Testis (tissue), 2 donors: Measurements from ENCODE around the gene PSMF1.

ENCODE experiments used
- POLR2A ChIP-seq: fragments of 450-650 bp; IDR thresholded peaks from one replicate; pipeline ENCODE4 v1.6.1; 2017; ENCODE audit warnings: antibody characterized with exemption, mild to moderate bottlenecking, moderate library complexity
- TF ChIP-seq, protein P1 (sequence below), 3 experiments: fragments of 450-650 bp in 2 of 3; fragments of 200-600 bp in 1 of 3; sonication (generic) in 1 of 3; IDR thresholded peaks; one replicate each; pipeline ENCODE4 v1.5.1; 2016 to 2019; ENCODE audit warnings: antibody characterized with exemption in 3 of 3, mild to moderate bottlenecking in 2 of 3, moderate library complexity in 1 of 3

DNA sequence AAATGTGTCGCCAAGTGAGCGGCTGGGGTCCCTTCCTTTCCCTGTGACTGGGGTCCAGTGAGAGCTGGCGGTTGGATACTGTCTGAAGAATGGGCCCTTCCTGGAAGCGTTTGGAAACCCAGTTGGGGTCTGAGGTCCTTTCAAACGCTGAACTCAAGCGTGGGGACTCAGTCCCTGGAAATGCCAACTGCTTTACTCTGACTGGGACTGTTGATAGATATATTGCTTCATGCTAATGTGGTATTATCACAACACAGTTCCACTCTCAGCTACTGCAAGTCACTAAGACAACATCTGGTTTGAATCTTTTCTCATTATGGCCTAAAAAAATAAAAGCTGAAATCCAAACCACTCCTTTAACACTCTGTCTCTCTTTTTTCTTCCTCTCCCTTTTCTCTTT is 23.7 kb upstream of the PSMF1 start:
- TF ChIP-seq, protein P1, sequence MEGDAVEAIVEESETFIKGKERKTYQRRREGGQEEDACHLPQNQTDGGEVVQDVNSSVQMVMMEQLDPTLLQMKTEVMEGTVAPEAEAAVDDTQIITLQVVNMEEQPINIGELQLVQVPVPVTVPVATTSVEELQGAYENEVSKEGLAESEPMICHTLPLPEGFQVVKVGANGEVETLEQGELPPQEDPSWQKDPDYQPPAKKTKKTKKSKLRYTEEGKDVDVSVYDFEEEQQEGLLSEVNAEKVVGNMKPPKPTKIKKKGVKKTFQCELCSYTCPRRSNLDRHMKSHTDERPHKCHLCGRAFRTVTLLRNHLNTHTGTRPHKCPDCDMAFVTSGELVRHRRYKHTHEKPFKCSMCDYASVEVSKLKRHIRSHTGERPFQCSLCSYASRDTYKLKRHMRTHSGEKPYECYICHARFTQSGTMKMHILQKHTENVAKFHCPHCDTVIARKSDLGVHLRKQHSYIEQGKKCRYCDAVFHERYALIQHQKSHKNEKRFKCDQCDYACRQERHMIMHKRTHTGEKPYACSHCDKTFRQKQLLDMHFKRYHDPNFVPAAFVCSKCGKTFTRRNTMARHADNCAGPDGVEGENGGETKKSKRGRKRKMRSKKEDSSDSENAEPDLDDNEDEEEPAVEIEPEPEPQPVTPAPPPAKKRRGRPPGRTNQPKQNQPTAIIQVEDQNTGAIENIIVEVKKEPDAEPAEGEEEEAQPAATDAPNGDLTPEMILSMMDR (IDR thresholded peaks at IDR 0.05), result no peak
- no peak for TF ChIP-seq POLR2A
